ENCODE data around the gene ZNF730. TPM values are rescaled to one million over a fixed set of nuclear protein-coding genes. Genes with fewer than 3 reads are reported as not detected.
"Not testable (repeated sequence)": the region's sequence is repeated elsewhere in the genome, so short reads cannot be mapped to it uniquely, and the experiment has no call there.

The ZNF730 gene
- total and polyA plus RNA-seq, 12 donors: 0.01 to 0.72 (median 0.25) TPM; not detected in 2

GRCh38 chr19:23145617-23146415, 29.0 kb downstream of the ZNF730 start:
- DNase-seq (no peak), ATAC-seq (no peak)
- WGBS, 2 donors: 97 to 98% methylated on average over 3 of the region's 3 CpGs
- TF ChIP-seq, protein P1, sequence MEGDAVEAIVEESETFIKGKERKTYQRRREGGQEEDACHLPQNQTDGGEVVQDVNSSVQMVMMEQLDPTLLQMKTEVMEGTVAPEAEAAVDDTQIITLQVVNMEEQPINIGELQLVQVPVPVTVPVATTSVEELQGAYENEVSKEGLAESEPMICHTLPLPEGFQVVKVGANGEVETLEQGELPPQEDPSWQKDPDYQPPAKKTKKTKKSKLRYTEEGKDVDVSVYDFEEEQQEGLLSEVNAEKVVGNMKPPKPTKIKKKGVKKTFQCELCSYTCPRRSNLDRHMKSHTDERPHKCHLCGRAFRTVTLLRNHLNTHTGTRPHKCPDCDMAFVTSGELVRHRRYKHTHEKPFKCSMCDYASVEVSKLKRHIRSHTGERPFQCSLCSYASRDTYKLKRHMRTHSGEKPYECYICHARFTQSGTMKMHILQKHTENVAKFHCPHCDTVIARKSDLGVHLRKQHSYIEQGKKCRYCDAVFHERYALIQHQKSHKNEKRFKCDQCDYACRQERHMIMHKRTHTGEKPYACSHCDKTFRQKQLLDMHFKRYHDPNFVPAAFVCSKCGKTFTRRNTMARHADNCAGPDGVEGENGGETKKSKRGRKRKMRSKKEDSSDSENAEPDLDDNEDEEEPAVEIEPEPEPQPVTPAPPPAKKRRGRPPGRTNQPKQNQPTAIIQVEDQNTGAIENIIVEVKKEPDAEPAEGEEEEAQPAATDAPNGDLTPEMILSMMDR (IDR thresholded peaks at IDR 0.05): no peak
- Histone ChIP-seq H3K9me3 (peaks cover 0 to 98% (median 35%) of the 10 kb centered on the region in 11 donors), H3K27me3 (no peaks in the 10 kb centered on the region), H3K36me3 (peaks cover 0 to 5% (median 0%) of the 10 kb centered on the region in 9 donors), H3K4me1 (no peaks in the 10 kb centered on the region), H3K4me3 (no peak overlapping the region), H3K27ac (no peak overlapping the region)
- intact Hi-C loops (cut with DNase I): no loop called here

GRCh38 chr19:23160766-23161165, 43.9 kb downstream of the ZNF730 start:
- intact Hi-C loops (cut with DNase I): no loop called here
- whole genome bisulfite sequencing, 2 donors: 94 to 96% methylated on average over 23 of the region's 23 CpGs
- H3K9me3 ChIP-seq: peaks cover 0 to 52% (median 0%) of the 10 kb centered on the region in 11 donors
- H3K4me3 ChIP-seq: no peak overlapping the region
- no peaks in the 10 kb centered on the region for H3K36me3 ChIP-seq
- TF ChIP-seq, protein P1 (IDR thresholded peaks at IDR 0.05): no peak
- DNase-seq (no peak), ATAC-seq (no peak)
- H3K27me3 ChIP-seq: no peaks in the 10 kb centered on the region
- no peak overlapping the region for H3K27ac ChIP-seq
- H3K4me1 ChIP-seq: no peaks in the 10 kb centered on the region

- DNase-seq; intact Hi-C loops (cut with DNase I); H3K4me1 ChIP-seq; H3K36me3 ChIP-seq; H3K27ac ChIP-seq; H3K4me3 ChIP-seq; ATAC-seq: not testable (repeated sequence)
- WGBS, 2 donors: 8 to 10% methylated on average over 9 of the region's 9 CpGs
- Histone ChIP-seq H3K9me3 (peaks cover 0 to 43% (median 0%) of the 10 kb centered on the region in 11 donors), H3K27me3 (peaks cover 0 to 16% (median 0%) of the 10 kb centered on the region in 7 donors)
Measured at GRCh38 chr19:23168286-23168685, 51.5 kb downstream of the ZNF730 start.

- Histone ChIP-seq H3K27me3 (peaks cover 0 to 13% (median 0%) of the 10 kb centered on the region in 7 donors), H3K27ac (no peak overlapping the region), H3K4me3 (no peak overlapping the region), H3K4me1 (no peaks in the 10 kb centered on the region), H3K9me3 (peaks cover 0 to 68% (median 0%) of the 10 kb centered on the region in 11 donors), H3K36me3 (no peaks in the 10 kb centered on the region)
- WGBS, 2 donors: 66% methylated on average over 11 of the region's 11 CpGs
- DNase-seq (no peak), ATAC-seq (no peak)
- TF ChIP-seq, protein P1 (IDR thresholded peaks at IDR 0.05): no peak
- intact Hi-C loops (cut with DNase I): no loop called here
Measured at GRCh38 chr19:23183251-23183650, 66.4 kb downstream of the ZNF730 start.

- no peaks in the 10 kb centered on the region for H3K36me3 ChIP-seq
- TF ChIP-seq, protein P1 (IDR thresholded peaks at IDR 0.05): no peak
- 86 to 90% methylated on average over 9 of the region's 9 CpGs for WGBS, 2 donors
- H3K4me1 ChIP-seq: no peaks in the 10 kb centered on the region
- no peak overlapping the region for H3K27ac ChIP-seq
- ATAC-seq (no peak), DNase-seq (no peak)
- no peak overlapping the region for H3K4me3 ChIP-seq
- no peaks in the 10 kb centered on the region for H3K27me3 ChIP-seq
- H3K9me3 ChIP-seq: peaks cover 0 to 71% (median 0%) of the 10 kb centered on the region in 11 donors
- intact Hi-C loops (cut with DNase I): no loop called here
Measured at GRCh38 chr19:23190341-23190740, 73.5 kb downstream of the ZNF730 start.

Measured in heart right ventricle (tissue), 16 donors.